Caco-2 (cell line): Measurements from ENCODE around the gene RPL19. TPM values are rescaled to one million over a fixed set of nuclear protein-coding genes. Genes with fewer than 3 reads are reported as not detected.

Experiments used
- BruUV-seq: library from RNA; stranded (reverse); fragments of 400-500 nt; replicated peaks from 2 replicates; lab custom pipeline; 2021; lab: Mats Ljungman, UMichigan
- CTCF ChIA-PET: fragments of 300-600 bp; sonication (Branson Sonifier 250); formaldehyde crosslinking; loops from one replicate; lab custom pipeline; 2022; ENCODE audit warnings: antibody characterized with exemption; lab: Charles Lee
- POLR2A ChIA-PET: fragments of 300-600 bp; sonication (Branson Sonifier 250); formaldehyde crosslinking; loops from one replicate; lab custom pipeline; 2022; ENCODE audit warnings: antibody characterized with exemption; lab: Charles Lee
- DNase-seq, 2 experiments: peaks; one replicate each; pipeline versions ENCODE4 v3.0.0 to v3.0.0-alpha.2; 2020 to 2022
- H3K27me3 ChIP-seq: replicated peaks from 2 replicates; pipeline ENCODE4 v1.6.0; 2011; ENCODE audit warnings: low read length; ENCODE audit not compliant: control insufficient read depth, insufficient read depth
- H3K36me3 ChIP-seq: 2 replicates; pipeline ENCODE4 v1.5.1; 2011; ENCODE audit warnings: low read length; ENCODE audit not compliant: control insufficient read depth, insufficient read depth
- H3K4me1 ChIP-seq: fragments of 250-450 bp; sonication (Bioruptor Pico); 2 replicates; pipeline ENCODE4 v1.5.1; 2020; ENCODE audit warnings: mild to moderate bottlenecking
- H3K4me3 ChIP-seq: 2 replicates; pipeline ENCODE4 v1.5.1; 2011; ENCODE audit warnings: low read depth, mild to moderate bottlenecking, control low read depth, low read length
- H3K9me3 ChIP-seq: fragments of 250-450 bp; sonication (Bioruptor Pico); 2 replicates; pipeline ENCODE4 v1.5.1; 2020; ENCODE audit warnings: mild to moderate bottlenecking, moderate library complexity
- H3K27ac Mint-ChIP-seq: one replicate; pipeline ENCODE4 v1.8.0; 2022; ENCODE audit warnings: mixed read lengths; ENCODE audit not compliant: unreplicated experiment
- H3K27me3 Mint-ChIP-seq: one replicate; pipeline ENCODE4 v1.8.0; 2022; ENCODE audit warnings: mixed read lengths; ENCODE audit not compliant: insufficient read depth, unreplicated experiment
- H3K36me3 Mint-ChIP-seq: one replicate; pipeline ENCODE4 v1.8.0; 2022; ENCODE audit warnings: mild to moderate bottlenecking, mixed read lengths; ENCODE audit not compliant: insufficient read depth, unreplicated experiment
- H3K4me1 Mint-ChIP-seq: one replicate; pipeline ENCODE4 v1.8.0; 2022; ENCODE audit warnings: low read depth, mixed read lengths; ENCODE audit not compliant: unreplicated experiment
- H3K4me3 Mint-ChIP-seq: one replicate; pipeline ENCODE4 v1.8.0; 2022; ENCODE audit warnings: mild to moderate bottlenecking, moderate library complexity, mixed read lengths; ENCODE audit not compliant: unreplicated experiment
- H3K9me3 Mint-ChIP-seq: one replicate; pipeline ENCODE4 v1.8.0; 2022; ENCODE audit warnings: mixed read lengths; ENCODE audit not compliant: unreplicated experiment
- CTCF ChIP-seq, 2 experiments: fragments of 200-600 bp in 1 of 2; IDR thresholded peaks; 1 replicate in 1 of 2; 2 replicates in 1 of 2; pipeline versions ENCODE4 v1.5.1 to v1.8.0; 2011 to 2022; ENCODE audit warnings: antibody characterized with exemption in 1 of 2, control low read depth in 1 of 2, inconsistent platforms in 1 of 2, low read depth in 1 of 2, low read length in 1 of 2, mild to moderate bottlenecking in 1 of 2, moderate library complexity in 1 of 2; ENCODE audit not compliant: insufficient read depth in 1 of 2, severe bottlenecking in 1 of 2, unreplicated experiment in 1 of 2
- intact Hi-C: fragments of 100-400 bp; cut with micrococcal nuclease; formaldehyde crosslinking; loops from one replicate; pipeline ENCODE4 v1.10.0; 2022; ENCODE audit not compliant: unreplicated experiment
- total RNA-seq: library from RNA; stranded (reverse); gene quantifications from 2 replicates; pipeline ENCODE4 v1.2.3, GENCODE V29; 2022

RPL19 gene
- total RNA-seq, 1 experiment from 2014 or later = 1,825 TPM

GRCh38 chr17:39169518-39169917 lies 30.6 kb upstream of the RPL19 start:
- ChIA-PET POLR2A (interaction anchor here (0.6 kb wide), 1 partner anchor 16 kb away, joined by 3 read pairs; no protein-coding TSS in a partner anchor), CTCF (interaction anchor here (0.7 to 1.1 kb wide), 2 partner anchors 16 to 187 kb away, joined by 4 read pairs; no protein-coding TSS in a partner anchor)
- Mint-ChIP-seq H3K36me3 (peaks cover 7% of the 10 kb centered on the region), H3K27ac (no peak overlapping the region), H3K9me3 (no peaks in the 10 kb centered on the region), H3K4me1 (peaks cover 21% of the 10 kb centered on the region), H3K27me3 (no peaks in the 10 kb centered on the region), H3K4me3 (no peak overlapping the region)
- H3K27me3 ChIP-seq = no peaks in the 10 kb centered on the region
- no peak overlapping the region for H3K4me3 ChIP-seq
- intact Hi-C loops = no loop called here
- H3K9me3 ChIP-seq = no peaks in the 10 kb centered on the region
- no peak for TF ChIP-seq CTCF (IDR thresholded peaks at IDR 0.05; ENCODE audit: insufficient read depth in 1 of 2, low read depth in 1 of 2, low read length in 1 of 2, severe bottlenecking in 1 of 2, unreplicated experiment in 1 of 2)
- BruUV-seq = no TSS peak
- H3K4me1 ChIP-seq = peaks cover 16% of the 10 kb centered on the region
- H3K36me3 ChIP-seq = no peaks in the 10 kb centered on the region
- no peak for DNase-seq

- Histone ChIP-seq H3K27me3 (no peaks in the 10 kb centered on the region), H3K4me3 (no peak overlapping the region), H3K4me1 (peaks cover 16% of the 10 kb centered on the region), H3K36me3 (no peaks in the 10 kb centered on the region), H3K9me3 (no peaks in the 10 kb centered on the region)
- Mint-ChIP-seq H3K27ac (no peak overlapping the region), H3K36me3 (peaks cover 7% of the 10 kb centered on the region), H3K4me3 (no peak overlapping the region), H3K27me3 (no peaks in the 10 kb centered on the region), H3K9me3 (no peaks in the 10 kb centered on the region), H3K4me1 (peaks cover 17% of the 10 kb centered on the region)
- CTCF ChIA-PET = interaction anchor here (0.7 to 1.1 kb wide), 2 partner anchors 17 to 187 kb away, joined by 3 to 4 read pairs; no protein-coding TSS in a partner anchor
- intact Hi-C loops = no loop called here
- no peak for DNase-seq
- POLR2A ChIA-PET = interaction anchor here (0.7 kb wide), 2 partner anchors 36 to 80 kb away, joined by 8 read pairs; no protein-coding TSS in a partner anchor
- no peak for TF ChIP-seq CTCF (IDR thresholded peaks at IDR 0.05; ENCODE audit: insufficient read depth in 1 of 2, low read depth in 1 of 2, low read length in 1 of 2, severe bottlenecking in 1 of 2, unreplicated experiment in 1 of 2)
- BruUV-seq = no TSS peak
Observed at GRCh38 chr17:39170109-39170508, 30.0 kb upstream of the RPL19 start.

DNA sequence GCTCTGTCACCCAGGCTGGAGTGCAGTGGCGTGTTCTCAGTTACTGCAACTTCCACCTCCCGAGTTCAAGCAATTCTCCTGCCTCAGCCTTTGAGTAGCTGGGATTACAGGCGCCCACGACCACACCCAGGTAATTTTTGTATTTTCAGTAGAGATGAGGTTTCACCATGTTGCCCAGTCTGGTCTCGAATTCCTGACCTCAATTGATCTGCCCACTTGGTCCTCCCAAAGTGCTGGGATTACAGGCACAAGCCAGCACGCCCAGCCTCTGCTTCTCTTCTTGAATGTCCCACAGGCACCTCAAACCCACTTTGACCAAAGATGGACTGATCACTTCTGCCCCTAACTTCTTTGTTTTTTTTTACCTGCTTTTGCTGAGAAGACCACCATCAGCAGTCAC lies 29.5 kb upstream of the RPL19 start:
- H3K36me3 ChIP-seq = no peaks in the 10 kb centered on the region
- TF ChIP-seq CTCF (IDR thresholded peaks at IDR 0.05; ENCODE audit: insufficient read depth in 1 of 2, low read depth in 1 of 2, low read length in 1 of 2, severe bottlenecking in 1 of 2, unreplicated experiment in 1 of 2) = no peak
- H3K36me3 Mint-ChIP-seq = peaks cover 7% of the 10 kb centered on the region
- H3K27me3 ChIP-seq = no peaks in the 10 kb centered on the region
- no peaks in the 10 kb centered on the region for H3K9me3 Mint-ChIP-seq
- H3K27ac Mint-ChIP-seq = no peak overlapping the region
- intact Hi-C loops = no loop called here
- peaks cover 15% of the 10 kb centered on the region for H3K4me1 ChIP-seq
- ChIA-PET POLR2A (interaction anchor here (0.7 kb wide), 2 partner anchors 35 to 80 kb away, joined by 8 read pairs; no protein-coding TSS in a partner anchor), CTCF (interaction anchor here (0.7 to 1.1 kb wide), 3 partner anchors 18 to 188 kb away, joined by 3 to 4 read pairs (median 4); partner anchors contain the start of gene RPL19)
- H3K27me3 Mint-ChIP-seq = no peaks in the 10 kb centered on the region
- H3K9me3 ChIP-seq = no peaks in the 10 kb centered on the region
- no peak for DNase-seq
- no peak overlapping the region for H3K4me3 ChIP-seq
- BruUV-seq = no TSS peak
- H3K4me1 Mint-ChIP-seq = peaks cover 17% of the 10 kb centered on the region
- H3K4me3 Mint-ChIP-seq = no peak overlapping the region
